Gastrocnemius medialis (tissue), 4 donors: ENCODE results near the gene ZNF655. TPM values are rescaled to one million over a fixed set of nuclear protein-coding genes. Genes with fewer than 3 reads are reported as not detected.

Source experiments
- ATAC-seq, 2 donors: fragments of 150-250 bp; one replicate each; pipeline ENCODE4 v1.9.1; 2016
- DNase-seq, 2 donors: peaks; one replicate each; pipeline ENCODE4 v3.0.0-alpha.2; 2019
- H3K27ac ChIP-seq, 4 donors: fragments of 200-600 bp; sonication (generic); 1 replicate in 1 of 4; 2 replicates in 3 of 4; pipeline ENCODE4 v1.5.1; 2016 to 2018; ENCODE audit warnings: mild to moderate bottlenecking in 2 of 4, moderate library complexity in 1 of 4
- H3K27me3 ChIP-seq, 3 donors: fragments of 200-600 bp; sonication (generic) in 2 of 3; 1 replicate in 1 of 3; 2 replicates in 2 of 3; pipeline versions ENCODE4 v1.5.1 to v1.6.0; 2016 to 2019; ENCODE audit warnings: mild to moderate bottlenecking in 1 of 3, moderate library complexity in 1 of 3
- H3K36me3 ChIP-seq, 2 donors: fragments of 200-600 bp; sonication (generic) in 1 of 2; one replicate each; pipeline ENCODE4 v1.5.1; 2017 to 2018
- H3K4me1 ChIP-seq, 2 donors: fragments of 200-600 bp; sonication (generic) in 1 of 2; one replicate each; pipeline ENCODE4 v1.5.1; 2016 to 2017; ENCODE audit warnings: mild to moderate bottlenecking in 2 of 2
- H3K4me3 ChIP-seq, 4 donors: fragments of 200-600 bp; sonication (generic) in 3 of 4; 1 replicate in 1 of 4; 2 replicates in 3 of 4; pipeline ENCODE4 v1.5.1; 2016 to 2019; ENCODE audit warnings: mild to moderate bottlenecking in 2 of 4
- H3K9me3 ChIP-seq, 3 donors: fragments of 200-600 bp; sonication (generic) in 2 of 3; 1 replicate in 1 of 3; 2 replicates in 2 of 3; pipeline ENCODE4 v1.5.1; 2016 to 2019
- CTCF ChIP-seq, 5 experiments: fragments of 450-650 bp in 3 of 5; fragments of 200-600 bp in 2 of 5; sonication (generic) in 2 of 5; IDR thresholded peaks in 4 of 5; conservative IDR thresholded peaks in 1 of 5; 1 replicate in 4 of 5; 2 replicates in 1 of 5; pipeline ENCODE4 v1.5.1; 2016 to 2019; ENCODE audit warnings: antibody characterized with exemption in 5 of 5, mild to moderate bottlenecking in 3 of 5, moderate library complexity in 3 of 5
- POLR2A ChIP-seq, 2 donors: fragments of 450-650 bp; IDR thresholded peaks; one replicate each; pipeline ENCODE4 v1.6.1; 2017; ENCODE audit warnings: antibody characterized with exemption in 2 of 2, mild to moderate bottlenecking in 2 of 2, moderate library complexity in 2 of 2
- in situ Hi-C, 4 donors: fragments of 200-750 bp; cut with MboI; loops; one replicate each; pipeline versions ENCODE4 v1.15.0 to v1.8.0; 2017; ENCODE audit warnings: low sequenced_read_pairs in 4 of 4
- intact Hi-C: fragments of 100-400 bp; cut with DNase I; formaldehyde crosslinking; loops from one replicate; pipeline ENCODE4 v1.15.1; 2023; ENCODE audit warnings: low total_unique reads
- total RNA-seq, 4 donors: library from RNA; depleted of rRNA; stranded (reverse); fragments of >200 nt; gene quantifications; one replicate each; pipeline versions ENCODE4 v1.1.0 to v1.2.3, GENCODE V29; 2016

ZNF655 gene
- total RNA-seq, 4 donors from 2014 or later: 41.5 to 85.1 (median 56.5) TPM

- intact Hi-C loops (loop anchor here (1.0 to 2.0 kb wide), 5 partner anchors 58 to 474 kb away; partner anchors contain the start of genes TRIM4, ZKSCAN5, ZNF655 and ZNF789), in situ Hi-C loops (no loop called here)
Measured at GRCh38 chr7:99616359-99617191, 58.1 kb downstream of the ZNF655 start, which contains the start of gene ZSCAN25. TSS of gene ZSCAN25 (plus strand) at chr7:99616946. CDS start at chr7:99619607, 2,661 bp downstream.

GRCh38 chr7:99617192-99617781 is 58.8 kb downstream of the ZNF655 start:
- TF ChIP-seq POLR2A (IDR thresholded peaks at IDR 0.05): no peak
- TF ChIP-seq CTCF (IDR thresholded peaks at IDR 0.05 in 4 of 5, conservative IDR thresholded peaks at IDR 0.05 in 1 of 5): no peak
- intact Hi-C loops (loop anchor here (2.0 kb wide), 3 partner anchors 58 to 474 kb away; partner anchors contain the start of genes ZKSCAN5 and ZNF655), in situ Hi-C loops (no loop called here)
- no peaks in the 10 kb centered on the region for H3K9me3 ChIP-seq
- peak overlapping the region; percentile 97 to 99 (median 98) for H3K4me3 ChIP-seq
- peak overlapping the region; percentile 87 to 93 (median 91) for H3K27ac ChIP-seq
- DNase-seq: no peak
- peaks cover 12 to 16% of the 10 kb centered on the region in 2 donors for H3K4me1 ChIP-seq
- ATAC-seq: no peak
- H3K36me3 ChIP-seq: peaks cover 0 to 39% of the 10 kb centered on the region in 2 donors
- H3K27me3 ChIP-seq: no peaks in the 10 kb centered on the region

More at GRCh38 chr7:99616359-99617191, 58.1 kb downstream of the ZNF655 start, which contains the start of gene ZSCAN25:
- TF ChIP-seq POLR2A (IDR thresholded peaks at IDR 0.05) (peak; percentile 36 to 66), CTCF (IDR thresholded peaks at IDR 0.05 in 4 of 5, conservative IDR thresholded peaks at IDR 0.05 in 1 of 5) (peak in 2 of 5 experiments; percentile 18 to 50)
- Histone ChIP-seq H3K27me3 (no peaks in the 10 kb centered on the region), H3K36me3 (peaks cover 0 to 32% of the 10 kb centered on the region in 2 donors), H3K9me3 (no peaks in the 10 kb centered on the region), H3K4me1 (peaks cover 12 to 16% of the 10 kb centered on the region in 2 donors), H3K27ac (peak within 1 kb of the TSS; percentile 87 to 93 (median 91)), H3K4me3 (peak within 1 kb of the TSS; percentile 97 to 99 (median 98))
- DNase-seq (peak; percentile 78 to 85), ATAC-seq (peak; percentile 98)

GRCh38 chr7:99618726-99619125 is 60.3 kb downstream of the ZNF655 start:
- TF ChIP-seq CTCF (IDR thresholded peaks at IDR 0.05 in 4 of 5, conservative IDR thresholded peaks at IDR 0.05 in 1 of 5) (no peak), POLR2A (IDR thresholded peaks at IDR 0.05) (no peak)
- no peaks in the 10 kb centered on the region for H3K9me3 ChIP-seq
- H3K4me1 ChIP-seq: peaks cover 12 to 16% of the 10 kb centered on the region in 2 donors
- no peak overlapping the region for H3K27ac ChIP-seq
- H3K36me3 ChIP-seq: peaks cover 0 to 54% of the 10 kb centered on the region in 2 donors
- no peak for DNase-seq
- H3K4me3 ChIP-seq: no peak overlapping the region
- intact Hi-C loops: no loop called here
- in situ Hi-C loops: no loop called here
- ATAC-seq: no peak
- H3K27me3 ChIP-seq: no peaks in the 10 kb centered on the region

- Histone ChIP-seq H3K4me3 (no peak overlapping the region), H3K27ac (no peak overlapping the region), H3K36me3 (peaks cover 0 to 63% of the 10 kb centered on the region in 2 donors), H3K4me1 (peaks cover 12 to 16% of the 10 kb centered on the region in 2 donors), H3K27me3 (no peaks in the 10 kb centered on the region), H3K9me3 (no peaks in the 10 kb centered on the region)
- ATAC-seq (no peak), DNase-seq (no peak)
- intact Hi-C loops: no loop called here
- TF ChIP-seq CTCF (IDR thresholded peaks at IDR 0.05 in 4 of 5, conservative IDR thresholded peaks at IDR 0.05 in 1 of 5) (no peak), POLR2A (IDR thresholded peaks at IDR 0.05) (no peak)
- in situ Hi-C loops: no loop called here
Measured at GRCh38 chr7:99619571-99620130, 61.2 kb downstream of the ZNF655 start.
